ENCODE data around the gene BCAS4.

Gene BCAS4

DNA sequence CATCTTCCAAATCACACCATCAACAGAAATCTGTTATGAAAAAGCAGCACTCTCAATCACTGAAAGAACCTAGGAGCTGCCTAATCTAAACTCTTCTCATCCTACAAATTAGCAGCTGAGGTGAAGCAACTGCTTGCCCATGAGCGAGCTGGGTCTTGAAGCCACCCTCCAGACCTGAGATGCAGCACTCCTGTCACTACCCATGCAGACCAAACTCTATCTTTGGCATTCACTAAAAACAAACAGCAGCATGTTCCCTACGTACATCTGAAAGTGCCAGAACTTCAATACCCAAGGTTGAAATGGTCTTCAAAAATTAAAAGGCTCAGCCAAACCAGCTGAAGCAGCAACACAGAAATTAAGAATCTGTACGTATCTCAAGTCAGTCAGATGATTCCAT, 122.1 kb downstream of the BCAS4 start:
- no peak for DNase-seq

DNA sequence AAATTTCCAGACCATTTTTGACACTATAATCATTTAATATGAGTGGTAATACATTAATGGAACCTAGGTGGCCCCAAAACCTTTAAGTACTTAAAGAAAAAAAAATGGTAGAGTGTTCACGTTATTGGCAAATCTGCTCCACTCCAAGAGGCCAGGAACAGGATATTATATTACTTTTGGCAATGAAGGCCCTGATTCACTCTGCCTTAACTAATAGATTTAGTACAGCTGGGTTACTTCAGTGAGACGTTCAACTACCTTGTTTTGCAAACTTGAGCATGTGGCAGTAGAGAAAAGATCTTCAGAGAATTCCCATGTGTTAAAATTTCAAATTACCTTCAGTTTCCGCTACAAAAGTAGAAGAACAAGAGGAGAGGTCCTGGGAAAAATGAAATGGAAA, 123.5 kb downstream of the BCAS4 start:
- no peak for DNase-seq

DNA sequence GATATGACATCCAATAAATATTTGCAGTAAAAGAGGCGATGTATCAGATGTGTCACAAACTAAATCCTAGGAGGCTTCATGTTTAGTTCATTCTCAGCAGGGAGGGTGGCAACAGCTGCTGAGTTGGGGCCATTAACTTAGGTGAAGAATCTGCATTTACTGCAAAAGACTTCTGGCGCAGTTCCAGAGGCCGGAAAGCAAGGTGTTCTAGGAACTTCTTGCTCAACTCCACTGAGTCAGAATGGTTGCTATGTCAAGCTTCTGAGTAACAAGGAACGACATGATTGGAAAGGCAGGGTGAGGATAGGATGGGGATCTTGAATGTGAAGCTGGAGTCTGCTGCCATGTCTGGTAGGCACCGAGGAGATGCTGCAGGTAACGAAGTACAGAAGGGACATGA, 124.7 kb downstream of the BCAS4 start:
- DNase-seq = no peak

DNA sequence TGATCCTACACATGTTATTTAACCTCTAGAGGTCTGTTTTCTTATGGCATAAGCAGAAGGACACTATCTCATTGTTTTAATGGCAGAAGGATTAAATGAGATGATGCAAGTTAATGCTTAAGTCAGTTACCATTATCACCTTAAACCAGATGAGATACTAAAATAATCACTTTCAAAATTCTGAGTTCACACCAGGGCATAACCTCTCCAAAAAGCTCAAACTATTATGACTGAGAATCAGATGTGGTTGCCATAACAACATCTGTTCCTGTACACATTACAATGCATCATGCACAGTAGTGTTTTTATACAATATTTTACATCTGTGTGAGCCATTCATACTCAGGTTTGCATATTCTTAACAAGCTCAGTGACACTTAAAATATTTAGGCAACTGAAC, 126.1 kb downstream of the BCAS4 start:
- no peak for DNase-seq

DNA sequence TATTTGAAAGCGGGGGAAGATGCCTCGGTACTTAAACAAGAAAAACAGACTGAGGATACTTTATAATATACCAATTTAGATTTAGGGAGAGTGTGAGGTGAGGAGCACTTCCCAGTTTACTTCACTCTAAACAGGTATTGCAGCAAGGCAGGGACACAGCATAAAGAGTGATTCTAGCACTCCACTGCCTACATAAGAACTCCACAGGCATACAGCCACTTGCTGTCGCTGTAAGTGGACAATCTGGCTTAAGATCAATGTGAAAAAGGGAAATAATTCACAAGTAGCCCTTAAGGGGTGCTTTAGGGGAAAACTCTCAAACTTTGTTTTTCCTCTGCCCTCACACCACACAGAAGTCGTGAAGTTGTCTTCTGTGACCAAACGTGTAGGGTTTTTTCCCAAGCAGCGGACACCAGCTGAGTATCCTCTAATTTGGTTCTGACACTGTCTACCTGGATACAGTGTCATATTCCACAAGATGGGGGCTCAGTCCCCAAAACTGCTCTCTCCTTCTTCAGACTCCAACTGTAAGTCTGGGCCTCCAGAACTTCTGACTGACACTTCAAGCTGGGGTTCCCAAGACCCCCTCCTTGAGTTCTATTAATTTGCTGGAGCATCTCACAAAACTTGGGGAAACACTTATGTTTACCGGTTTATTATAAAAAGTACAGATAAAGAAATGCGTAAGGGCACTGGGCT, 127.1 kb downstream of the BCAS4 start:
- DNase-seq = no peak

DNA sequence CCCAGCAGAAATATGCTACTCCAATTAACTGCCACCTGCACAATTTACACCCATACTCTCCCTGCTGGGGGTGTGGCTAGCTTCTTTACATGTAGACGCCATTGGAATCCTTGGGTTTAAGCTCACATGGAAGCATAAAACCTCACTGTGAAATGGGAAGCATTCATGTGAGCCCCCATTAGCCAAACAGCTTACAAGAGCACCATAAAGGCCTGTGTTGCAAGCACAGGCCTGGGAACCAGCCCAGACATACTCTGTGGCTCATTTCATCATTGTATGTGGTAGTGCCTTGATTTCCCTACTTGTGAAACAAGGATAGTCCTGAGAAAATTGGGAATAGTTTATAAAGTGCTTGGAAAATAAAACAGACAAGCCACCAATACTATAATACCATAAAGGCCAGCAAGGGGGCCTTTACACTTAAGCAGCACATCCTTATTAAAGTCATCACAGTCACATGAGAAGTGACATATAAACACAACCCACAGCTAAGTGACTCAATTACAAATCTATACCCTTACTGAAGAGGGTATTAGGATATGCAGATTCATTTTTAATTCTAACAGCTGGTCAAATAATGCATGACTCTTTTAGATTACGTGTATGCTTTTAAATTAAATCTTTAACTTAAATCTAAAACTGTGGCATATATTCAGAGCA, 129.5 kb downstream of the BCAS4 start:
- no peak for DNase-seq

DNA sequence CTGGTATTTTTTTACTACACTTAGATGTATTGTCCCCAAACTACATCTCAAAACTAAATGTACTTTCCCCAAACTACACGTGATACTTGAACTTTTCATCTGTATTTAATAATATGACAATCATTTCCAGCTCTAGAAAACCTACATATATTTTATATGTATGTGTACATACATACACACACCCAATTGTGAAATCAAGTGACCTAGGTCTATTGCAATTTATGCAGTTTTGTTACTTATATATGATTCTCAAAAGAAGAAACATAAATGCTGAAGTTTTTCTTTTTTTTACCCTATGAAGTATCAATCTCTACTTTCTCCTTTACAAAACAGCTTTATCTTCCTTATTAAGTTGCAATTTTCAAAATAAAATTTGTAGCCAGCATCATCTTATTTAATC, 131.7 kb downstream of the BCAS4 start:
- DNase-seq = no peak

Measured in eye (tissue), 1 donor.